ENCODE measurements around the gene A2M. TPM values are rescaled to one million over a fixed set of nuclear protein-coding genes. Genes with fewer than 3 reads are reported as not detected.

A2M gene
- total RNA-seq, 1 experiment from 2014 or later, result 1.9 TPM

DNA sequence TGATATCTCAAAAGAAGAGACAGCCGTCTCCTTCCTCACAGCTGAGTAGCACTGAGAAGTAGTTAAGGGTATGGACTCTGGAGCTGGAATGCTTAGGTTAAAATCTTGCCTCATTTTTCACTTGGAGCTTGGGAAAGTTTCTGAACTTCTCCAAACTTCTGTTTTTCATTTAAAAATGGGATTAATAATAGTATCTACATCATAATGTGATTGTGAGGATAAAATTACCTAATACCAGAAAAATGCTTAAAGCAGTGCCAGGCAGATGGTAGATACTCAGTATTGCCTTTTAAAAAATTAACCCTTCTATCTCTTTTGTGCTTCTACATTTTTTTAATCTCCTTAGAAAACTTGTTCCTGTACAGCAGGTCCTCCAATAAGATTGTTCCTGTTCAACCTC is 63.1 kb downstream of the A2M start:
- ATAC-seq (no peak), DNase-seq (ENCODE audit: low spot score) (no peak)
- Mint-ChIP-seq H3K27me3 (ENCODE audit: low read depth) (no peaks in the 10 kb centered on the region; the same call in 1 of the 2 replicates), H3K27ac (no peak overlapping the region; the same call in 1 of the 2 replicates), H3K36me3 (no peaks in the 10 kb centered on the region), H3K4me3 (no peak overlapping the region), H3K9me3 (no peaks in the 10 kb centered on the region), H3K4me1 (peaks cover 7% of the 10 kb centered on the region; the same call in 1 of the 2 replicates)
- POLR2A ChIA-PET, result no interaction called here
- CTCF ChIA-PET, result no interaction called here
- TF ChIP-seq NFATC4 (CRISPR knock-in tag; IDR thresholded peaks at IDR 0.05) (no peak), TEAD4 (CRISPR knock-in tag; IDR thresholded peaks at IDR 0.05) (no peak), SOX15 (CRISPR knock-in tag; IDR thresholded peaks at IDR 0.05) (no peak), SP1 (CRISPR knock-in tag; conservative IDR thresholded peaks at IDR 0.05) (no peak), RORB (CRISPR knock-in tag; IDR thresholded peaks at IDR 0.05) (no peak), ESRRA (CRISPR knock-in tag; IDR thresholded peaks at IDR 0.05; ENCODE audit: borderline replicate concordance) (no peak)
- TF ChIP-seq, protein P1, sequence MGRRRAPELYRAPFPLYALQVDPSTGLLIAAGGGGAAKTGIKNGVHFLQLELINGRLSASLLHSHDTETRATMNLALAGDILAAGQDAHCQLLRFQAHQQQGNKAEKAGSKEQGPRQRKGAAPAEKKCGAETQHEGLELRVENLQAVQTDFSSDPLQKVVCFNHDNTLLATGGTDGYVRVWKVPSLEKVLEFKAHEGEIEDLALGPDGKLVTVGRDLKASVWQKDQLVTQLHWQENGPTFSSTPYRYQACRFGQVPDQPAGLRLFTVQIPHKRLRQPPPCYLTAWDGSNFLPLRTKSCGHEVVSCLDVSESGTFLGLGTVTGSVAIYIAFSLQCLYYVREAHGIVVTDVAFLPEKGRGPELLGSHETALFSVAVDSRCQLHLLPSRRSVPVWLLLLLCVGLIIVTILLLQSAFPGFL (CRISPR knock-in tag; IDR thresholded peaks at IDR 0.05; ENCODE audit: borderline replicate concordance), result no peak
- TF ChIP-seq, protein P2, sequence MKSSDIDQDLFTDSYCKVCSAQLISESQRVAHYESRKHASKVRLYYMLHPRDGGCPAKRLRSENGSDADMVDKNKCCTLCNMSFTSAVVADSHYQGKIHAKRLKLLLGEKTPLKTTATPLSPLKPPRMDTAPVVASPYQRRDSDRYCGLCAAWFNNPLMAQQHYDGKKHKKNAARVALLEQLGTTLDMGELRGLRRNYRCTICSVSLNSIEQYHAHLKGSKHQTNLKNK (CRISPR knock-in tag; IDR thresholded peaks at IDR 0.05), result no peak
- TF ChIP-seq, protein P3, sequence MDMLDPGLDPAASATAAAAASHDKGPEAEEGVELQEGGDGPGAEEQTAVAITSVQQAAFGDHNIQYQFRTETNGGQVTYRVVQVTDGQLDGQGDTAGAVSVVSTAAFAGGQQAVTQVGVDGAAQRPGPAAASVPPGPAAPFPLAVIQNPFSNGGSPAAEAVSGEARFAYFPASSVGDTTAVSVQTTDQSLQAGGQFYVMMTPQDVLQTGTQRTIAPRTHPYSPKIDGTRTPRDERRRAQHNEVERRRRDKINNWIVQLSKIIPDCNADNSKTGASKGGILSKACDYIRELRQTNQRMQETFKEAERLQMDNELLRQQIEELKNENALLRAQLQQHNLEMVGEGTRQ (CRISPR knock-in tag; IDR thresholded peaks at IDR 0.05), result no peak
- TF ChIP-seq, protein P4, sequence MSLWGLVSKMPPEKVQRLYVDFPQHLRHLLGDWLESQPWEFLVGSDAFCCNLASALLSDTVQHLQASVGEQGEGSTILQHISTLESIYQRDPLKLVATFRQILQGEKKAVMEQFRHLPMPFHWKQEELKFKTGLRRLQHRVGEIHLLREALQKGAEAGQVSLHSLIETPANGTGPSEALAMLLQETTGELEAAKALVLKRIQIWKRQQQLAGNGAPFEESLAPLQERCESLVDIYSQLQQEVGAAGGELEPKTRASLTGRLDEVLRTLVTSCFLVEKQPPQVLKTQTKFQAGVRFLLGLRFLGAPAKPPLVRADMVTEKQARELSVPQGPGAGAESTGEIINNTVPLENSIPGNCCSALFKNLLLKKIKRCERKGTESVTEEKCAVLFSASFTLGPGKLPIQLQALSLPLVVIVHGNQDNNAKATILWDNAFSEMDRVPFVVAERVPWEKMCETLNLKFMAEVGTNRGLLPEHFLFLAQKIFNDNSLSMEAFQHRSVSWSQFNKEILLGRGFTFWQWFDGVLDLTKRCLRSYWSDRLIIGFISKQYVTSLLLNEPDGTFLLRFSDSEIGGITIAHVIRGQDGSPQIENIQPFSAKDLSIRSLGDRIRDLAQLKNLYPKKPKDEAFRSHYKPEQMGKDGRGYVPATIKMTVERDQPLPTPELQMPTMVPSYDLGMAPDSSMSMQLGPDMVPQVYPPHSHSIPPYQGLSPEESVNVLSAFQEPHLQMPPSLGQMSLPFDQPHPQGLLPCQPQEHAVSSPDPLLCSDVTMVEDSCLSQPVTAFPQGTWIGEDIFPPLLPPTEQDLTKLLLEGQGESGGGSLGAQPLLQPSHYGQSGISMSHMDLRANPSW (CRISPR knock-in tag; conservative IDR thresholded peaks at IDR 0.05; ENCODE audit: low read depth), result no peak
- TF ChIP-seq, protein P5, sequence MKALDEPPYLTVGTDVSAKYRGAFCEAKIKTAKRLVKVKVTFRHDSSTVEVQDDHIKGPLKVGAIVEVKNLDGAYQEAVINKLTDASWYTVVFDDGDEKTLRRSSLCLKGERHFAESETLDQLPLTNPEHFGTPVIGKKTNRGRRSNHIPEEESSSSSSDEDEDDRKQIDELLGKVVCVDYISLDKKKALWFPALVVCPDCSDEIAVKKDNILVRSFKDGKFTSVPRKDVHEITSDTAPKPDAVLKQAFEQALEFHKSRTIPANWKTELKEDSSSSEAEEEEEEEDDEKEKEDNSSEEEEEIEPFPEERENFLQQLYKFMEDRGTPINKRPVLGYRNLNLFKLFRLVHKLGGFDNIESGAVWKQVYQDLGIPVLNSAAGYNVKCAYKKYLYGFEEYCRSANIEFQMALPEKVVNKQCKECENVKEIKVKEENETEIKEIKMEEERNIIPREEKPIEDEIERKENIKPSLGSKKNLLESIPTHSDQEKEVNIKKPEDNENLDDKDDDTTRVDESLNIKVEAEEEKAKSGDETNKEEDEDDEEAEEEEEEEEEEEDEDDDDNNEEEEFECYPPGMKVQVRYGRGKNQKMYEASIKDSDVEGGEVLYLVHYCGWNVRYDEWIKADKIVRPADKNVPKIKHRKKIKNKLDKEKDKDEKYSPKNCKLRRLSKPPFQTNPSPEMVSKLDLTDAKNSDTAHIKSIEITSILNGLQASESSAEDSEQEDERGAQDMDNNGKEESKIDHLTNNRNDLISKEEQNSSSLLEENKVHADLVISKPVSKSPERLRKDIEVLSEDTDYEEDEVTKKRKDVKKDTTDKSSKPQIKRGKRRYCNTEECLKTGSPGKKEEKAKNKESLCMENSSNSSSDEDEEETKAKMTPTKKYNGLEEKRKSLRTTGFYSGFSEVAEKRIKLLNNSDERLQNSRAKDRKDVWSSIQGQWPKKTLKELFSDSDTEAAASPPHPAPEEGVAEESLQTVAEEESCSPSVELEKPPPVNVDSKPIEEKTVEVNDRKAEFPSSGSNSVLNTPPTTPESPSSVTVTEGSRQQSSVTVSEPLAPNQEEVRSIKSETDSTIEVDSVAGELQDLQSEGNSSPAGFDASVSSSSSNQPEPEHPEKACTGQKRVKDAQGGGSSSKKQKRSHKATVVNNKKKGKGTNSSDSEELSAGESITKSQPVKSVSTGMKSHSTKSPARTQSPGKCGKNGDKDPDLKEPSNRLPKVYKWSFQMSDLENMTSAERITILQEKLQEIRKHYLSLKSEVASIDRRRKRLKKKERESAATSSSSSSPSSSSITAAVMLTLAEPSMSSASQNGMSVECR (CRISPR knock-in tag; IDR thresholded peaks at IDR 0.05; ENCODE audit: borderline replicate concordance), result no peak
- TF ChIP-seq, protein P6, sequence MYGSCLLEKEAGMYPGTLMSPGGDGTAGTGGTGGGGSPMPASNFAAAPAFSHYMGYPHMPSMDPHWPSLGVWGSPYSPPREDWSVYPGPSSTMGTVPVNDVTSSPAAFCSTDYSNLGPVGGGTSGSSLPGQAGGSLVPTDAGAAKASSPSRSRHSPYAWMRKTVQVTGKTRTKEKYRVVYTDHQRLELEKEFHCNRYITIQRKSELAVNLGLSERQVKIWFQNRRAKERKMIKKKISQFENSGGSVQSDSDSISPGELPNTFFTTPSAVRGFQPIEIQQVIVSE (CRISPR knock-in tag; IDR thresholded peaks at IDR 0.05; ENCODE audit: borderline replicate concordance), result no peak
- TF ChIP-seq, protein P7, sequence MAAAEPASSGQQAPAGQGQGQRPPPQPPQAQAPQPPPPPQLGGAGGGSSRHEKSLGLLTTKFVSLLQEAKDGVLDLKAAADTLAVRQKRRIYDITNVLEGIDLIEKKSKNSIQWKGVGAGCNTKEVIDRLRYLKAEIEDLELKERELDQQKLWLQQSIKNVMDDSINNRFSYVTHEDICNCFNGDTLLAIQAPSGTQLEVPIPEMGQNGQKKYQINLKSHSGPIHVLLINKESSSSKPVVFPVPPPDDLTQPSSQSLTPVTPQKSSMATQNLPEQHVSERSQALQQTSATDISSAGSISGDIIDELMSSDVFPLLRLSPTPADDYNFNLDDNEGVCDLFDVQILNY (CRISPR knock-in tag; IDR thresholded peaks at IDR 0.05), result no peak
- TF ChIP-seq, protein P8, sequence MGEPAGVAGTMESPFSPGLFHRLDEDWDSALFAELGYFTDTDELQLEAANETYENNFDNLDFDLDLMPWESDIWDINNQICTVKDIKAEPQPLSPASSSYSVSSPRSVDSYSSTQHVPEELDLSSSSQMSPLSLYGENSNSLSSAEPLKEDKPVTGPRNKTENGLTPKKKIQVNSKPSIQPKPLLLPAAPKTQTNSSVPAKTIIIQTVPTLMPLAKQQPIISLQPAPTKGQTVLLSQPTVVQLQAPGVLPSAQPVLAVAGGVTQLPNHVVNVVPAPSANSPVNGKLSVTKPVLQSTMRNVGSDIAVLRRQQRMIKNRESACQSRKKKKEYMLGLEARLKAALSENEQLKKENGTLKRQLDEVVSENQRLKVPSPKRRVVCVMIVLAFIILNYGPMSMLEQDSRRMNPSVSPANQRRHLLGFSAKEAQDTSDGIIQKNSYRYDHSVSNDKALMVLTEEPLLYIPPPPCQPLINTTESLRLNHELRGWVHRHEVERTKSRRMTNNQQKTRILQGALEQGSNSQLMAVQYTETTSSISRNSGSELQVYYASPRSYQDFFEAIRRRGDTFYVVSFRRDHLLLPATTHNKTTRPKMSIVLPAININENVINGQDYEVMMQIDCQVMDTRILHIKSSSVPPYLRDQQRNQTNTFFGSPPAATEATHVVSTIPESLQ (CRISPR knock-in tag; IDR thresholded peaks at IDR 0.05), result no peak

Measured in WTC11 (cell line).